Medulla oblongata (tissue), 1 donor: ENCODE measurements around the gene THRB.

ENCODE experiments used
- DNase-seq: peaks from one replicate; pipeline ENCODE4 v3.0.0-alpha.2; 2015; ENCODE audit errors: extremely low spot score

Gene THRB

DNA sequence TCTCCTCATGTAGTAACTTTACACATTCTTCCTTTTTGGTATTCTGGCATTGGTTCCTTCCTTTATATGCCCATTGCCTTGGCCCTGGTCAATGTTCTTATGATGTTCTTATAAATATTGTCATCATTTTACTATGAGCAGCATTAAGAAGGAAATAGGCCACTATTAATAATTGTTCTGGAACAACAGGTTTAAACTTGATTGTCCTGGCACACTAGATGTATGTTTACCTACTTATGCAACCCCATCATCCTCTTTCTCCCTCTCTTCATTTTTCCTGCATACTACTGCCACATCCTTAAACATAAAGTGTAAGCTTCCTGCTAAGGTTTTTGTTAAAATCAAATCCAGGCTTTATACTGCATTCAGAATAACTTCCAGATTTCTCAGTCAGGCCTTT, 114.7 kb downstream of the THRB start:
- DNase-seq, result no peak

DNA sequence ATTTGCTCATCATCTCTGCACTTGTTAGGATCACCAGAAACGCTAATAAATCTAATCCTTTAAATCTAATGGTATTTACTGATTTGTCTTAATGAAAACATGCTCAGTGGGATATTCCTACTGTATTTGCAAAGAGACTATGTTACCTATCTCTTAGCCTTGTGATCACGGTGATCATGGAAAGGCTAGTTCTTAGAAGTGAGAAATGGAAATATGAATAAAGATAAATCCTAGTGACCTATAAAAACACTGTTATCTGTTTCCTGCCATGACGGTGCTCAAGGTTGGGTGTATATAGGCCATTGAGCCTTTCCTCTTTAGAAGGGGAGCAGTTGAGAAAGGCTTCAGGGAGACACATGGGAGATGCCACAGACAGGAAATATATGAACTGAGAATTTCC, 116.3 kb downstream of the THRB start:
- no peak for DNase-seq

DNA sequence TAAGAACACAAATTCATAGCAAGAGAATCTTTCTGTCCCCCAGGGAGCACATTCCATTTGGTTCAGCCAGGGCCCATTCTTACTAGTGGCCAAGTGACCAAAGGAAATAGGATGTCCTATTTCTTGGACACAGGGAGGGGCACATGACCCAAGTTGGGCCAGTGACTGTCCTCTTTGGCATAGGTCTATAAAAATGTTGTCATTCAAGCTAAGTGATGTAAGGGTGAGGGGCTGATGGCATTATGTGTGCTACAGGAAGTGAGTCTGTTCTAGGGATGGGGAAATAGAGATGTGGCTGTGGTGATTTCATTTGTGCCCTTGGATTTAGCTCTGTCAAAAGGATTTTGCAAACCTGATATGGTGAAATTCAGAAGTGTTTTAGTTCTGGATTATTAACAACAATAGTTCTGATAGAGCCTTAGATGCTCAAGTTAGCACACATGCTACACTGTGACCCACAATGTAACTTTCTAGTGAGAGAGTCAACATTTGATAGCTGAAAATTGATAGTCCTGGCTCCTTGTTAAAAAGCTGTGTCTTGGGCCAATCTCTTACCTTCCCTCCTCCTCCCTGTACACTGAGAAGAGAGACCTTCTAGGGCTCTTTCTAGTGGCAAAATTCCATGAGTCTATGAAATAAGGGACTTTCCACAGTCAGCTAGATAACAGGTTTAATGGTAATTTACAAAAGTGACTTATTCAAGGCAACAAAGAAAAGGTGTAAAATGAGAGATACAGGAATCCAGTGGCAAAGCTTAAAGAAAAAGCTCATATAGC, 117.2 kb downstream of the THRB start:
- DNase-seq, result no peak

DNA sequence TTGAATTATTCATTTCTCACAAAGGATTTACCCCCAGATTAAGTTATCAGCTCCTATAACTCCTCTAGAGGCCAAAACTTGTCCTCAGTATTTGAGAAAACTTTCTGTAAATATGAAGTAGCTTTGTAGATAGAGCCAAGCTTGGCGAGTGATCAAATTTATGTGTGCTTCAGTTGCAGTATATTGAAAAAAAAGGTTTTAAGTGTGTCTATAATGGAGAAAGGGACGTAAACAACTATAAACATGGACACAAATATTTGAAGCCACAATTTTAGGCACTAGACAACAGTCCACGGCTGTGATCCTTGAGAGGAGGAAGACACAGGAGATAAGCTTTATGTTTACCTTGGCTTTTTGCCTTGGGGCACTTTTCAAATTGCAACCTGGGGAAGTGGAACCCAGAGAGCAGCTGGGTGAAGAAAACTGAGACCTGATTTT, 118.7 kb downstream of the THRB start:
- no peak for DNase-seq

DNA sequence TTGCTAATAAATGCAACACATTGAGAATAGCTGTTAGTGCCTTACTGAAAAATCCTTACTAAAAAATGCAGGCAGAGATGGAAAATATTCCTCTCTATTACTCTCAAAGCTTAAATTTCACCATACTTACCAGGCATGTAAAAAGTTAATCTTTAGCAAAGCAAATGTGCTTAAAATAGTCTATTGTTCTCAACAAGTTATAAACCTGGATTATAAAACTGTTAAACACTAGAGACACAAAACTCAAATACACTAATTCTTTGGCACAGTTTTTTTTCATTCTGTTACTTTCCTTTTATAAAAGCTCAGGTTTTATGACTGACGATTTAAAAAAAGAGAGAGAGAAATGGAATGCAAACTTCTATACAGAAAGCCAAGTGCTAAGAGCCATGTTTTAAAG, 119.8 kb downstream of the THRB start:
- no peak for DNase-seq

DNA sequence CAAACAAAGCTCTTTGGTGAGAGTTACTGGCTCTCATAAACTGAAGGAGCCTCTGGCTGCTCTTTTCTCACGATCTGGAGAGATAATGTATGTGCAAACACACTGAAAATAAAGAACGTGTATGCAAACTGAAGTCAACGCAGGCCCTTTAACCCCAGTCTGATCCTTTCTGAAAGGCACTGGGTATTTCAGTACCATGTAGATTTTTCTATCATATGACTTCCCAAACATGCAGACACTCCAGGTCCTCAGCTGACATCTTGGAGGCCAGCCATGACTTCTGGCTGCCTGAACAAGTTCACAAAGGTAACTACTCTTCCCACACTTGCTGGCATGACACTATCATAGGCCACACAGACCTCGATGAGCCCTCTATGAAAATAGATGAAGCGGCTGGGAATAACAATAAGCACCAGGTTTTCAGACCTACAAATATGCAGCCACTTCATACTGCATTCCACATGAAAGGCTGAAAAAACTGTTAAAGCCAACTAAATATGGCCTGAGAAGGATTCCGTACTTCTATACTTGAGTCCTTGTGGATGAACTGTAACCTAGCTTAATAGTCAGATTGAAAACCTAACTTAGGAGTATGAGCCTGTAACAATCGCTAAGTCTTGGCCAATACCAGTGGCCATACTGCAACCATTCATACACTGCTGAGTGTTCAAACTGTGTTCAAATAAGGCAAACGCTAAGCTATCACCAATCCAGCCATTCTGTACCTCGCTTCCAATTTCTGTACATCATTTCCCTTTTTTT, 121.3 kb downstream of the THRB start:
- DNase-seq, result no peak

DNA sequence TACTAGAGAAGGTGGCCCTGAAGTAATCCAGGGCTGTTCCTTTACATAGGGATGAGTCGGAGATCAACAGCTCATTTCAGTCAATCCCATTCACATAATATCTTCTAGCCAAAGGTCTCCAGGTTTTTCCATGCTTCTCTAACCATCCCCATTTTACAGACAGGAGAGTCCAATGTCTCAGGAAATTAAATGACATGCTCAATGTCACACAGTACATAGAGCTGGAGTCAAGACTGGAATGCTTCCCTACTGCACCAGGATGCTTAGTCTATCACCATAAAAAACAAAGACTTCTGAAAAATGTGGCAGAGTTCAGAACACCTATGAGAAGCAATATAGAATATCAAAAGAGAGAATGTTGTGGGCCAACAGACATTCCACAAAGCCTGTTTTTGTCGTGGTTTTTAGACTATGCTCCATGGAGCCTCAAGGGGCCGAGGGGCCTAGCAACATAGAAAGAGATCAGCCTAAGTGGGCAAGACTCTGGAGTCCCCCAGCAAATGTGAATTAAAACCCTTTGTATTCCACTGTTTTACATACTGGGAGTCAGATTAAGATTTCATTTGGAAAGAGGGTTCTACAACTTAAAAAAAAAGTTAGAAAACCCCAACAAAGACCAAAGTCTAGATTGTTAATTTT, 122.0 kb downstream of the THRB start:
- DNase-seq, result no peak

DNA sequence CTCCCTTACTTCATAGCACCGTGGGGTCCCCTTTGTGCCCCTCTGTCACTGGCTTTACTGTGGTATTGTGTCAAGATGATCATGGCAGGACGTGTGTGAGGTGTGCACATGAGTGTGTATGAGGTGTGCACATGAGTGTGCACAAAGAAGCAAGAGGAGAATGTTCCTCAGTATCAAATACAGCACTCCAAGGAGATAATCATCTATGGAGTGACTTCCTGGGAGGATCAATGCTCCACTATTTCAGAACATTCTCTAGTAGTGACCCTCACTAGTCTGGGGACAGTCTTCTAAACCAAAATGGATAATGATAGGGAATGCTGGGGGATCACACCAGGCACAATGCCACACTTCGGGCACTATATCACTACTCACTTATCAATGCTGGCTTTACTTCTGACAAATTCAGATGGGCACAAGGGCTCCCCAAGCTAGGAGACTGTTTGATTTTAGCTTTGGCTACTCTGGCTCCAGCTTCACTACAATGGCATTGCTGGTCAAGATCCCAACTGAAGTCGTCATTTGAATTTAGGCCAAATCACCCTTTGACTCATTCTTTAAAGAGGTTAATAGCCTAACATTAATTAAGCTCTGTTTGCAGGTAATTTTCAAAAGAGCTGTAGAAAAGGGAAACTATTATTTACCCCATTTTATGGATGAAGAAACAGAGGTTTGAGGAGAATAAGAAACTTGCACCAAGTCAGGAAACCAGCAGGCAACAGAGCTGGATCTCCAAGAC, 124.1 kb downstream of the THRB start:
- DNase-seq, result no peak

DNA sequence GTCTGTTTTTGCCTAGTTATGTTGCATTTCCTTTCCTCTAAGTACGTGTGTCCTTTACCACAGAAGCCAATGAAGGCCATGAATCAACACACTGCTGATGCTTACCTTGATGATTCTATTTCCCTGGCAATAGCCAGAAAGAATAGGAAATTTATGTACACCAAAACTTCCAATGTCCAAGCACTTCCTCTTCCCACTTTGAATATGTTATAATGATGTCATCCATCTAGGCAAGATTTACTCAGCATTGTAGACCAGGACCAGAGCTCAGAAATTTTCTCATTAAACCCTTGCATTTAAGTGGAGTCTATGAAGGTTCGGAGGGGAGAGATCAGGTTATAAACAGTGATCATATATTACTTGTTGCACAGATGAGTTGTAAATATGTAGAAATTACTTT, 126.0 kb downstream of the THRB start:
- DNase-seq, result no peak

DNA sequence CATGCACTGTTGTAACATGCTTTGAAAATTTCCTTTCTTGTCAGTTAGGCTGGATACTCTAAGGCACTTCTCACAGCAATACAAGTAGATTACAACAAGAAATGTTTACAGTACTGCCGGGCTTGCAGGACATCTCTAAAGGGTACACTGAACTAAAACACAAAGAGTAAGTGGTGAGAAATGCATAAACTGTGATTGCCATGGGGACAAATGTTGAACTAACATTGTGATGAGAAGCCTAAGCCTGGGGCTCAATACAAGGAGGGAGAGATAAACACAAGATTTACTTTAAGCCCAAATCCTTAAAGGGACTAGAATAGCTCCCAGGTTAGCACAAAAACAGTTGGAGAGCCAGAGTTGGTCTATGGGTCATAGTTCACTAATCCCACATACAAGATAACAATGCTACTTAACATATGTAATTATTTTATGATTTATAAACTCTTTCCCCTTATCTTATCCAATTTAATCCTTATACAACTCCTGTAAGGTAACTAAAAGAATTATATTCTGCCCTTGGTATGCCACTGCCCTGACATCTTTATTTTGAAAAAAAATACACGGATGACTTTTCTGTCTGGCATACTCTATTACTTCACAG, 126.9 kb downstream of the THRB start:
- DNase-seq, result no peak

DNA sequence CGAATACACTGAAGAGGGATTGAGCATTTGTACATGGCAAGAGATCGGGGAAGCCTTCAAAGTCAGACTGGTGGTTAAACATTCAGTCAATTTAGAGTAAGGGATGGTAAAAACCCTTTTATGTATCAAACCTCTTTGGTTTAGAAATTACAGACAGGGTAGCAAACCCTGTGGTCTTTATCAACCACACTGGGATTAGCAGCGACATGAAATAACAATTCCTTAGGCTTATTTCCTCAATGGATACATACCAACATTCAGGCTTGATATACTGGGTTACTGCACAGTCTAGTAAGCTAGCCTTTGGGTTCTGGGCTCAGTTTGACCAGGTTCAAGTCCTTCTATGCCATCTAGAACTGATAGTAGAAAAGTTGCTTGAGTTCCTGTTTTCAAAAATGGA, 127.4 kb downstream of the THRB start:
- no peak for DNase-seq

DNA sequence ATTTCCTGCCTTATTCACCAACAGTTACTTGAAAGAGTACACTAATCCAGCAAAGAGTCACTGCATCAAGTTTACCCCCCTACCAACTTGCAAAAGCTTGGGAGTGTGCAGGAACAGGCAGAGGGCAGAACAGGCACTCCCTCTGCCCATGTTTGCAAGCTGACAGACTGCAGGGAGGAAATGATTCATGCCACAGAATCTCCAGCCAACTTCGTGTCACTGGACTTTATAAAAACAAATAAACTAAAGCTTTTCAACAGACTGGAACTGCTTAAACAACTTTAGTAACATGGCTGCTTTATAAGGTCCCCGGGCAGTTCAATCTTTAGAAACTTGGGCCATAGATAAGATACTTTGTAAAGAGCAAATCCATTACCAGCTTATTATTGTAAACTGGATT, 129.5 kb downstream of the THRB start:
- peak; percentile 27 for DNase-seq

DNA sequence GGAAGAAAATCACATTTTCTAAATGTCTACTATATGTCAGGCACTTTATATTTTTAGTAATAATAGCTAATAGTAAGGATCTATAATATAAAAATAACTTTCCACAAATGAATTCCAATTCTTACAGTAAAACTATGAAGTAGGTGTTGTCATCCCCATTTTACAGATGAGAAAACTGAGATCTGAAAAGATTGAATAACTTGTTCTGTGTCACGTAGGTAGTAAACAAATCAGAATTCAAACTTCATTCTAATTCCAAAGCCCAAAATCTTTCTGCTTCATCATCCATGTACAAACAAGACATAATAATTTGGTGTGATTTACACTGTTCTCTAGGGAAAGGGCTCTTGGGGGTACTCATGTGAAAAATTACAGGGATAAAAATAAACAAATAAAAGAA, 130.3 kb downstream of the THRB start:
- no peak for DNase-seq

DNA sequence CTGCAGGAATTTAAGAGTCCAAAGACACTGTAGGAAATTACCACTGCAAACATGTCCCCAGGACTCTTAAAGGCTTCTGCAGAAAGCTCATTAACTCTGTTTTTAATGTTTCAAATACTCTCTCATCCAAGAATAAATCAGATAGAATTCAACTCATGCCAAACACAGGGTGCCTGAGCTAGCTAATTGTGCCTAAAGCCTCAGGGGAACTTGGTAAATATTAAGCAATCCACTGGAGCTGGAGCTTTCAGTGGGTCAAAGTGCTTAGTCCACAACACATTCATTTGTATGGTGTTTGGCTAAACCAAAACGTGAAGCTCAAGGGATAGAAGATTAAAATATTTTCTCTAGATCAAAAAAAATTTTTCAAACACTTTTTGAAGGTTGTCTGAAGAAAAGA, 131.4 kb downstream of the THRB start:
- DNase-seq, result peak; percentile 21

DNA sequence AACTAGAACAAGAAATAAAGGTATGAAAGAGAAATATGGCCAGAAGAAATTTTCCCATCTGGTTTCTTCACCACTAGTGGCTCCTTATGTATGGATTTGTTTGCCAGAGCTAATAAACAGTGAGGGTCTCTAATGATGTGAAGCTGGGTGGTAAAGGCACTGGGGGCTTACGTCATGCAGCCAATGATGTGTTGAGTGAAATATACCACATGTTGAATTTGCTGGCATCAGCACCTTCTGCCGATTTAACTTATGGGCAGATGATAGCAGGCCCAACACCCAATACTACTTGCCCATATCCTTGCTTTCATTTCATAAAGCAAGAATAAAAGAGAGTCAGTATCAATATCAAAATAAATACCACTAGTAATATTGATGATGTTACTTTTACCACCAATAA, 133.0 kb downstream of the THRB start:
- DNase-seq, result no peak

DNA sequence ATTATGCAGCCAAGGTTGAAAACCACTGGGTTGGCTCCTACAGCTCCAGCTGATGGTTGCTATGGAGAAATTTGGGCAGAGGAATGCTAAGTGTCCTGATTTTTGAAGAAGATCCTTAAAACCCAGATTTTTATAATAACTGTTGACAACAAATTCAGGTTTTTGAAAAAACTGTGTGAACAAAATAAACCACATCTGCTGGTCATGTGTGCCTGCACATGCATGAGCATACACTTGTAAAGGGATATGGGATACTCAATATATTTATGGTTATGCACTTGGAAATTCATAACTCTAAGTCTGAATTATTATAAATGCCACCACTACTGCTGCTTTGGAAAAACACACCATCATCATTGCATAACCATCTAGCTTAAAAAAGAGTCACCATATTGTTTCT, 133.7 kb downstream of the THRB start:
- DNase-seq, result no peak

DNA sequence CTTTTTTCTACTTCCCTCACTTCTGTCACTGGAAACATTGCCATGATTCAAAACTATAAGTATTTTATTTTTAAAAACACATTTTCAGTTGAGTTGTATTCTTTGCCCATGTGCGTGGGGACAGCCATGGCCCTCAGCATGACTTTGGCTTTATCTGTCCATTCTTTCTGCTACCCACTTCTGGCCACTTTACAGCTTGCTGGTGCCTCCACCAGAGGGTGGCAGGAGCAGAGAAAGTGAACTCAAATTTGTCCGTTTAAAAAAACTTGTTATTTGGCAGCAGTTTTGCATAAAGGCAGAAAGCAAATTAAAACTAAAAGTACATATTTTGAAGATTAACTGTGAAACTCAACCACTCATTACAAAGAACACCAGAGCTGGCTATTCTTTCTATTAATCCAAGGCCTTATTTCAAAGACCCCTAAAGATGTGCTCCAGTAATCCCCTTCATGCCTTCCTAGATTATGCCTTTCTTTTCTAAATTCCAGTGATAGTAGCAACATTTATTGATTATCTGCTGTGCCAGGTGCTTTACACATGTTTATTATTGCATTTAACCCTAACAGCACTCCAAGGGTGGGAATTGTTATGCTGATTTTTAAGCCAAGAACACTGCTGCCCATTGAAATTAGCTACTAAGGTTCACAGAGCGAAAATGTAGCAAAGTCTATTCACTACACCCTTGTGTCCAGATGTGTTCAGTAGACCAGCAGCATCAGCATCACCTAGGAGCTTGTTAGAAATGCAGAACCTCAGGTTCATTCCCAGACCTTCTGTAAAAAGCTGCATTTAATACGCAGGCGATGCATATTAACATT, 134.8 kb downstream of the THRB start:
- no peak for DNase-seq

DNA sequence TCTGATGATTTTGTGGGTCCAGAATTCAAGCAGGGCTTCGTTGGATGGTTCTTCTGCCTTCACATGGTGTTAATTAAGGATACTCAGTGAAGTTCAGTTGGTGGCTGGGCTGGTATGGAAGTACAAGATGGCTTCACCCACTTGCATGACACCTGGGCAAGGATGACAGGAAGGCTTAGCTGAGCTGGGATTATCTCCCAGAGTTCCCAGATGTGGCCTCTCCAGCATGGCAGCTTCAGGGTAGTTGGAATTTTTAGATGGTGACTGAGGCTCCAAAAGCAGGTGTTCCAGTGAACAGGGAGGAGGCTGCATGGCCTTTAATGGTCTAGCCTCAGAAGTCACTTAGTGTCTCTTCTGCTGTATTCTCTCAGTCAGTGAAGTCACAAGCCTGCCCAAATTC, 135.5 kb downstream of the THRB start:
- no peak for DNase-seq

DNA sequence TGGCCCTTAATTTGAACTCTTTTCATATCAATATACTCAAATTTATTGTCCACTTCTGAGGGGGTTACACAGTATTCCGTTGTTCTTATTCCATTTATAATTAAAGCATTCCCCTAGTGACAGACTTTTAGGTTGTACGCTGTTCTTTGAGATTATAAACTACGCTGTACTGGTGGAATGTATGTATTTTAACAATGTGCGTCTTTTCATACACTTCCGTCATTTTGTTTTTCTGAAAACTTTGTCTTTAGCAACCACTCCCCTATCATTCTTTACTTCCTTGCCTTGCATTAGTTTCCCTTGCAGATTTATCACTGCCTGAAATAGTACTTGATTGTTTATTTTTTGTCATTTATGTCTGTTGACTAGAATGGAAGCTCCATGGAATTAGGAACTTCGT, 137.0 kb downstream of the THRB start:
- DNase-seq, result no peak

DNA sequence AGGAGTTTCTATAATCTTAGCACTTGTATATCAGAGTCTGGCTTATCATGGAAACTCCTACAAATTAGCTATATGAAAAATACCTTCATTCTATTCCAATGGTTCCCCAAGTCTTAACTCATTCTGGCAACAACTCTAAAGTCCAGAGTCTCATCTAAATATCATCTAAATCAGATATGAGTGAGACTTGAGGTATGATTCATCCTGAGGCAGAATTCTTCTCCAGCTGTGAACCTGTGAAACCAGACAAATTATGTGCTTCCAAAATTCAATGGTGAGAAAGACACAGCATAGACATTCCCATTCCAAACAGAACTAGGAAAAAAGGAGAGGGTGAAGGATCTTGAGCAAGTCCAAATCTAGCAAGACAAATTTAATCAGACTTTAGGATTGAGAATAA, 138.8 kb downstream of the THRB start:
- DNase-seq, result no peak

DNA sequence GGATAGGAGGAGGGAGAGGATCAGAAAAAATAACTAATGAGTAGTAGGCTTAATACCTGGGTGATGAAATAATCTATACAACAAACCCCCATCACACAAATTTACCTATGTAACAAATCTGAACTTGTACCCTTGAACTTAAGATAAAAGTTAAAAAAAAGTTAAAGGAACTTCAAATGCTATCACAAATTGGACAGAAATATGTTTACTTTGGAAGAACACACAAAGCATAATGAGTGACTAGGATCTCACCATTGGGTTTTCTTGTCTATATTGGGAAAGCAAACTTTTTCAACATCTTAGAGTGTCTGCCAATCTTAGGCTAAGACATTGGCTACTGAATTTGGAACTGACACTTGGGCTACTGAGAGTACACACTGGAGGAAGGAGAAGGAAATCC, 140.4 kb downstream of the THRB start:
- DNase-seq, result no peak
